ENCODE data around the gene SEC14L3.

SEC14L3 gene

GRCh38 chr22:30420347-30421125, 51.3 kb downstream of the SEC14L3 start:
- no peaks in the 10 kb centered on the region for H3K9me3 ChIP-seq (replicated peaks in 1 of 11)
- H3K27me3 ChIP-seq: no peaks in the 10 kb centered on the region
- H3K4me1 ChIP-seq: peaks cover 36 to 52% (median 46%) of the 10 kb centered on the region in 10 experiments
- H3K9ac ChIP-seq: peak overlapping the region in 2 of 11 experiments; percentile 46 to 85; a peak in 2 of 22 replicates
- no peak for TF ChIP-seq Cebpa-rat (IDR thresholded peaks at IDR 0.05)
- no peak overlapping the region for H3K4me3 ChIP-seq
- H3K36me3 ChIP-seq: peaks cover 29 to 48% (median 39%) of the 10 kb centered on the region in 11 experiments
- H3K27ac ChIP-seq: no peak overlapping the region; a peak in 1 of 22 replicates
- H3K4me2 ChIP-seq: peak overlapping the region in 5 of 11 experiments; percentile 46 to 100 (median 97); a peak in 11 of 22 replicates
- no peaks in the 10 kb centered on the region for H4K20me1 ChIP-seq

- Histone ChIP-seq H3K9me3 (replicated peaks in 1 of 11) (no peaks in the 10 kb centered on the region), H3K9ac (no peak overlapping the region), H4K20me1 (no peaks in the 10 kb centered on the region; a peak in 1 of 22 replicates), H3K4me1 (peaks cover 7 to 30% (median 18%) of the 10 kb centered on the region in 10 experiments), H3K4me2 (no peak overlapping the region), H3K36me3 (peaks cover 39 to 84% (median 69%) of the 10 kb centered on the region in 11 experiments), H3K4me3 (no peak overlapping the region), H3K27ac (no peak overlapping the region), H3K27me3 (no peaks in the 10 kb centered on the region)
- no peak for TF ChIP-seq Cebpa-rat (IDR thresholded peaks at IDR 0.05)
Measured at GRCh38 chr22:30416837-30417236, 55.0 kb downstream of the SEC14L3 start.

- Histone ChIP-seq H4K20me1 (no peaks in the 10 kb centered on the region; a peak in 1 of 22 replicates), H3K36me3 (peaks cover 39 to 89% (median 71%) of the 10 kb centered on the region in 11 experiments), H3K4me1 (peaks cover 3 to 26% (median 13%) of the 10 kb centered on the region in 10 experiments), H3K4me3 (no peak overlapping the region), H3K27ac (no peak overlapping the region), H3K27me3 (no peaks in the 10 kb centered on the region), H3K9ac (no peak overlapping the region), H3K4me2 (no peak overlapping the region), H3K9me3 (replicated peaks in 1 of 11) (no peaks in the 10 kb centered on the region)
- no peak for TF ChIP-seq Cebpa-rat (IDR thresholded peaks at IDR 0.05)
Measured at GRCh38 chr22:30416403-30416802, 55.4 kb downstream of the SEC14L3 start.

GRCh38 chr22:30414525-30415047, 57.2 kb downstream of the SEC14L3 start:
- Histone ChIP-seq H3K27me3 (no peaks in the 10 kb centered on the region), H3K9ac (0 out of 22 replicates have a peak overlapping the region, but pooled peaks of 2 of the 11 experiments have one; percentile 6 to 22), H3K9me3 (replicated peaks in 1 of 11) (no peaks in the 10 kb centered on the region), H4K20me1 (no peaks in the 10 kb centered on the region; a peak in 1 of 22 replicates), H3K27ac (no peak overlapping the region), H3K36me3 (peaks cover 53 to 98% (median 85%) of the 10 kb centered on the region in 11 experiments), H3K4me2 (no peak overlapping the region), H3K4me3 (no peak overlapping the region), H3K4me1 (peaks cover 0 to 8% (median 0%) of the 10 kb centered on the region in 10 experiments; a peak in 2 of 20 replicates)
- no peak for TF ChIP-seq Cebpa-rat (IDR thresholded peaks at IDR 0.05)

- no peak for TF ChIP-seq Cebpa-rat (IDR thresholded peaks at IDR 0.05)
- H3K4me2 ChIP-seq: no peak overlapping the region
- H3K9me3 ChIP-seq (replicated peaks in 1 of 11): no peaks in the 10 kb centered on the region
- H3K4me1 ChIP-seq: peaks cover 0 to 8% (median 0%) of the 10 kb centered on the region in 10 experiments; a peak in 2 of 20 replicates
- no peak overlapping the region for H3K27ac ChIP-seq
- 0 out of 22 replicates have a peak overlapping the region, but pooled peaks of 2 of the 11 experiments have one; percentile 6 to 22 for H3K9ac ChIP-seq
- peaks cover 0 to under 1% (median 0%) of the 10 kb centered on the region in 11 experiments; a peak in 1 of 22 replicates for H4K20me1 ChIP-seq
- H3K36me3 ChIP-seq: peaks cover 54 to 98% (median 85%) of the 10 kb centered on the region in 11 experiments
- no peak overlapping the region for H3K4me3 ChIP-seq
- no peaks in the 10 kb centered on the region for H3K27me3 ChIP-seq
Measured at GRCh38 chr22:30413745-30414524, 57.9 kb downstream of the SEC14L3 start.

- Histone ChIP-seq H3K27ac (no peak overlapping the region), H3K9ac (no peak overlapping the region), H3K4me1 (peaks cover 0 to 8% (median 0%) of the 10 kb centered on the region in 10 experiments; a peak in 2 of 20 replicates), H3K4me2 (no peak overlapping the region), H3K36me3 (peaks cover 55 to 98% (median 85%) of the 10 kb centered on the region in 11 experiments), H3K9me3 (replicated peaks in 1 of 11) (no peaks in the 10 kb centered on the region), H3K4me3 (no peak overlapping the region), H4K20me1 (peaks cover 0 to 7% (median 0%) of the 10 kb centered on the region in 11 experiments; a peak in 1 of 22 replicates), H3K27me3 (no peaks in the 10 kb centered on the region)
- no peak for TF ChIP-seq Cebpa-rat (IDR thresholded peaks at IDR 0.05)
Measured at GRCh38 chr22:30413001-30413400, 58.8 kb downstream of the SEC14L3 start.

- no peak for TF ChIP-seq Cebpa-rat (IDR thresholded peaks at IDR 0.05)
- peaks cover 52 to 98% (median 85%) of the 10 kb centered on the region in 11 experiments for H3K36me3 ChIP-seq
Measured at GRCh38 chr22:30411780-30412179, 60.0 kb downstream of the SEC14L3 start.

More at GRCh38 chr22:30411780-30412179, 60.0 kb downstream of the SEC14L3 start:
- no peak overlapping the region for H3K4me2 ChIP-seq
- H3K27me3 ChIP-seq: no peaks in the 10 kb centered on the region
- H3K27ac ChIP-seq: no peak overlapping the region
- peaks cover 0 to 7% (median 0%) of the 10 kb centered on the region in 11 experiments; a peak in 1 of 22 replicates for H4K20me1 ChIP-seq
- no peak overlapping the region for H3K9ac ChIP-seq
- no peaks in the 10 kb centered on the region for H3K9me3 ChIP-seq (replicated peaks in 1 of 11)
- peaks cover 0 to 8% (median 0%) of the 10 kb centered on the region in 10 experiments; a peak in 2 of 20 replicates for H3K4me1 ChIP-seq
- H3K4me3 ChIP-seq: no peak overlapping the region

All from BLaER1 treated with 17β-estradiol and CSF1 and Interleukin-3, amounts not matched to agents 10 nM and 100 nM (cell line).